Duodenal mucosa (tissue), 2 donors: Measurements from ENCODE around the gene LRIG1.

Experiments
- H3K27ac ChIP-seq: one replicate; pipeline ENCODE4 v1.7.0; 2013; ENCODE audit warnings: low read depth, low read length
- H3K27me3 ChIP-seq, 2 donors: one replicate each; pipeline ENCODE4 v1.7.0; 2013; ENCODE audit warnings: low read length in 2 of 2, control low read depth in 1 of 2; ENCODE audit not compliant: insufficient read depth in 2 of 2, control insufficient read depth in 1 of 2
- H3K36me3 ChIP-seq, 2 donors: one replicate each; pipeline ENCODE4 v1.7.0; 2013; ENCODE audit warnings: low read length in 2 of 2, control low read depth in 1 of 2; ENCODE audit not compliant: insufficient read depth in 2 of 2, control insufficient read depth in 1 of 2
- H3K4me1 ChIP-seq, 2 donors: one replicate each; pipeline ENCODE4 v1.7.0; 2013; ENCODE audit warnings: low read length in 2 of 2, control low read depth in 1 of 2; ENCODE audit not compliant: insufficient read depth in 2 of 2, control insufficient read depth in 1 of 2
- H3K4me3 ChIP-seq, 2 donors: one replicate each; pipeline ENCODE4 v1.7.0; 2013; ENCODE audit warnings: low read length in 2 of 2, low read depth in 1 of 2
- H3K9ac ChIP-seq, 2 donors: one replicate each; pipeline ENCODE4 v1.7.0; 2013; ENCODE audit warnings: low read length in 2 of 2, low read depth in 1 of 2
- H3K9me3 ChIP-seq, 2 donors: one replicate each; pipeline ENCODE4 v1.7.0; 2013; ENCODE audit warnings: low read length in 2 of 2, control low read depth in 1 of 2; ENCODE audit not compliant: control insufficient read depth in 1 of 2

Gene LRIG1

GRCh38 chr3:66507423-66508260 lies 6.8 kb upstream of the LRIG1 start:
- Histone ChIP-seq H3K27ac (no peak overlapping the region), H3K36me3 (no peaks in the 10 kb centered on the region), H3K9ac (no peak overlapping the region), H3K27me3 (no peaks in the 10 kb centered on the region), H3K4me1 (peaks cover 8 to 9% of the 10 kb centered on the region in 2 donors), H3K4me3 (no peak overlapping the region), H3K9me3 (no peaks in the 10 kb centered on the region)

DNA sequence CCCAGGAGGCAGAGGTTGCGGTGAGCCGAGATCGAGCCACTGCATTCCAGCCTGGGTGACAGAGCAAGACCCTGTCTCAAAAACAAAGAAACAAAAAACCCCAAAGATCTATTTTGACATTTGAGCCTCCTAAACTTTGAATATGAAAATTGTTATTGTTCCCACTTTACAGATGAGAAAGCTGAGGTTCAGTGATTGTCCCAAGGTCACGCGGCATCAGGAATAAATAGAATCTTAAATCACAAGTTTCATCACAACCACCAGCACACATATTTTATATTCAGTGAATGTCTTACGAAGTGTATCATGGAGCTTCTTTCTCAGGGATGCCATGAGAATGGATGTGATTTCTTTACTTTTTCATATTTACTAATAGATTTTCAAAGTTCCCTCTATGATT lies 5.3 kb upstream of the LRIG1 start:
- no peaks in the 10 kb centered on the region for H3K27me3 ChIP-seq
- no peaks in the 10 kb centered on the region for H3K9me3 ChIP-seq
- no peak overlapping the region for H3K4me3 ChIP-seq
- H3K36me3 ChIP-seq, result no peaks in the 10 kb centered on the region
- H3K27ac ChIP-seq, result no peak overlapping the region
- peaks cover 14% of the 10 kb centered on the region in 2 donors for H3K4me1 ChIP-seq
- H3K9ac ChIP-seq, result no peak overlapping the region

DNA sequence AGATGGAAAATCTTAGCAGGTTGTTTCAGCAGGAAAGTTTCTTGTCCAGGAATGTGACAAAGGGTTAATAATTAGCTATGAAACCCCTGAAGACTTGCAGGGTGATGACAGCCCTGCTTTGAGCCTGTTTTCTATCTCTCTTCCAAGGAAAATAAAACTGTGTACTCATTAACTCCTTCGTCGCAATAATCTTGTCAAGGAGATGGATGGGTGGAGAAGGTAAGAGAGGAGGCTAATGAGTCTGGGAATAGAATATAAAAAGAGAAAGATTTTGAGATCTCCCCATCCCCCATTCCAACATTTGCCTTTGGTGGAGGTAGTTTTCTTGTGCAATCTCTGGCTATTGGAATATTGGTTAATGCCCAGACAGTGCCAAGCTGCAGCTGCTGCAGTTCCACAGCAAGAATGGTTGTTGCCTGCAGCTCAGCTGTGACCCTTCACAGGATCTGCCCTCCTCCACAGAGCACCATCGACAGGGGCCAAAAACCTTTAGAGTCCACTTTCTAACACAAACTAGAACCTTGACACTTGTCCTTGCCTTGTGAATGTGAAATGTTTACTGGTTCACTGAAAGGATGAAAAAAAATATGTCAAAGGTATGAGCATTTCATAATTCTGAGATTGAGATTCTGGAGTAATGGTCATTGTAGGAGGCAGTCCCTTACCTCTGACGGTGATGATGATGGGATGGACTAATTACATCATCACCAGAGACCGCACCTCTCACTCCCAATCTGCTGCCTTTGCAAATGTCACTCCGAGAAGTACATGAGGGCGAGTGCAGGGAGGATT lies 4.2 kb upstream of the LRIG1 start:
- H3K9ac ChIP-seq, result no peak overlapping the region
- no peak overlapping the region for H3K4me3 ChIP-seq
- H3K36me3 ChIP-seq, result no peaks in the 10 kb centered on the region
- peaks cover 14% of the 10 kb centered on the region in 2 donors for H3K4me1 ChIP-seq
- H3K27me3 ChIP-seq, result no peaks in the 10 kb centered on the region
- no peak overlapping the region for H3K27ac ChIP-seq
- no peaks in the 10 kb centered on the region for H3K9me3 ChIP-seq

DNA sequence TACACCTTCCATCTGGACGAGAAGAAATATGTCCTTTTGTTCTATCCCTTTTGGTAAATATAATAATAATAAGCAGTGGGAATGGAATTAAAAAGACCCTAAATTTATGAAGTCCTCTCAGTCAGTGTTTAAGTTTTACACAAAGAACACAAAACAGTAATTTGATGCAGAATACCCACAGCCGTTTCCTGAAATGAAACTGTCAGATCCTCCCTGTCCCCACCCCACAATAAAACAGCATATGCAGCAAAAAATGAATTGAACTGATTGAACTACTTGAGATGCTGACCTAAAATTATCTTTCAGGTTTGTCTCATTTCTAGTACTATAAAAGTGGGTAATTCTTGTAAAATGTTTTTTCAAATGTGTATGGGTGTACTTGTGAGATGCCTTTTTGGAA lies 2.2 kb upstream of the LRIG1 start:
- Histone ChIP-seq H3K36me3 (no peaks in the 10 kb centered on the region), H3K27ac (no peak overlapping the region), H3K4me3 (no peak overlapping the region), H3K9me3 (no peaks in the 10 kb centered on the region), H3K4me1 (peaks cover 14% of the 10 kb centered on the region in 2 donors), H3K27me3 (no peaks in the 10 kb centered on the region), H3K9ac (no peak overlapping the region)

DNA sequence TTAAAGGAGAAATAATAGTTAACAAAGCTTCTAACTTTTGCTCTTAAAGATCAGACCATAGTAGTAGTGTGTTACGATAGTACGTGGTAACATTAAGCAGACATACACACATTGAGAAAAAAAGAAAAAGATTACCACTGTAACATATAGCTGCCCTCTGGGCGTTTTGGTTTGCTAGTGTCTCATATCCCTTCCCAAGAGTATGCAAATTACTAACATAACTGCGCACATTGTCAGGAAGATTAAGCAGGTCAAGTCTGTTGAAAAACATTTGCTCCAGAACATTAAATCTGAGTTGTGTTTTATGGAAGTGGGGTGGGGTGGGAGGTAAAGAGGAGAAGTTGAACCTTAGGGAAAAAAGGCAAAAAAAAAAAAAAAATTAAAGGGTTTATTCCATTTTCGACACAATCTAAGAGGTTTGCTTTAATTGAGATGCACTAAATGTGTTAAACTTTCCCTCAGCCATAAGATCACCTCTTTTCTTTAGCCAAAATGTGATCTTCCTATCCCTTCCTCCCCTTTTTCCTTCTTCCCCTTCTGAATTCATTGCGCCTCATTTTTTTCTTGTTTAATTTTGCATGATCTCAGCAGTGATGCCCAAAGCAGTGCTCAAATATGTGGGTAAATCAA lies 1.5 kb upstream of the LRIG1 start:
- Histone ChIP-seq H3K4me3 (no peak overlapping the region), H3K9me3 (no peaks in the 10 kb centered on the region), H3K36me3 (no peaks in the 10 kb centered on the region), H3K27ac (no peak overlapping the region), H3K4me1 (peaks cover 14 to 18% of the 10 kb centered on the region in 2 donors), H3K27me3 (no peaks in the 10 kb centered on the region), H3K9ac (no peak overlapping the region)

DNA sequence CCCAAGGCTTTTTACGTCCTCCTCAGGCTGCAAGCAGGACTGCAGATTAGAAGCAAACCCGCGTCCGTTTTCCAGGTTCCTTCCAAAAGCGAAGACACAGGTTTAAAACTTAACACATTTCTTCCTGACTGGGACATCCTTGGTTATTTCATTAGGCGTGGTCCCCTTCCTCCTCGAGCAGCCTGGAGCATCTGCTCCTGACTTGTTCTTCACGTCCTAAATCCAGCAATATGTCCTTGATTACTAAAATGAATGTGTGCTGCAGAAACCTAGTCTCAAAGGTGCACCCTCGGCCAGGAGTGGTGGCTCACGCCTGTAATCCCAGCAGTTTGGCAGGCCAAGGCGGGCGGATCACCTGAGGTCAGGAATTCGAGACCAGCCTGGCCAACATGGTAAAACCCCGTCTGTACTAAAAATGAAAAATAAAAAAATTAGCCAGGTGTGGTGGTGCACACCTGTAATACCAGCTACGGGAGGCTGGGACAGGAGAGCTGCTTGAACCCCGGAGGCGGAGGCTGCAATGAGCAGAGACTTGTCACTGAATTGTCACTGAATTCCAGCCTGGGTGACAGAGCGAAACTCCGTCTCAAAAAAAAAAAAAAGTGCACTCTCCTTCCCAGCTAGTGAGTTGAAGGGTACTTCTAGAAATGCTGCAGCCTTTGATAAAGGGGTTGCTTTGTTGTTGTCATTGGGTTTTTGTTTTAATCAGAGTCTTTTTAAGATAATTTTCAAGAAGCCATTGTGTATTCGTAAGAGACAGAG lies 842 bp upstream of the LRIG1 start:
- no peak overlapping the region for H3K27ac ChIP-seq
- H3K4me1 ChIP-seq, result peaks cover 21 to 24% of the 10 kb centered on the region in 2 donors
- no peaks in the 10 kb centered on the region for H3K36me3 ChIP-seq

GRCh38 chr3:66499881-66500575 lies 794 bp downstream of the LRIG1 start:
- no peaks in the 10 kb centered on the region for H3K9me3 ChIP-seq
- H3K27ac ChIP-seq, result peak overlapping the region; percentile 89
- H3K9ac ChIP-seq, result peak overlapping the region; percentile 72 to 87

More for the DNA sequence above, 842 bp upstream of the LRIG1 start:
- Histone ChIP-seq H3K9ac (peak overlapping the region; percentile 38 to 39), H3K9me3 (no peaks in the 10 kb centered on the region), H3K4me3 (peak overlapping the region; percentile 76 to 79), H3K27me3 (no peaks in the 10 kb centered on the region)

DNA sequence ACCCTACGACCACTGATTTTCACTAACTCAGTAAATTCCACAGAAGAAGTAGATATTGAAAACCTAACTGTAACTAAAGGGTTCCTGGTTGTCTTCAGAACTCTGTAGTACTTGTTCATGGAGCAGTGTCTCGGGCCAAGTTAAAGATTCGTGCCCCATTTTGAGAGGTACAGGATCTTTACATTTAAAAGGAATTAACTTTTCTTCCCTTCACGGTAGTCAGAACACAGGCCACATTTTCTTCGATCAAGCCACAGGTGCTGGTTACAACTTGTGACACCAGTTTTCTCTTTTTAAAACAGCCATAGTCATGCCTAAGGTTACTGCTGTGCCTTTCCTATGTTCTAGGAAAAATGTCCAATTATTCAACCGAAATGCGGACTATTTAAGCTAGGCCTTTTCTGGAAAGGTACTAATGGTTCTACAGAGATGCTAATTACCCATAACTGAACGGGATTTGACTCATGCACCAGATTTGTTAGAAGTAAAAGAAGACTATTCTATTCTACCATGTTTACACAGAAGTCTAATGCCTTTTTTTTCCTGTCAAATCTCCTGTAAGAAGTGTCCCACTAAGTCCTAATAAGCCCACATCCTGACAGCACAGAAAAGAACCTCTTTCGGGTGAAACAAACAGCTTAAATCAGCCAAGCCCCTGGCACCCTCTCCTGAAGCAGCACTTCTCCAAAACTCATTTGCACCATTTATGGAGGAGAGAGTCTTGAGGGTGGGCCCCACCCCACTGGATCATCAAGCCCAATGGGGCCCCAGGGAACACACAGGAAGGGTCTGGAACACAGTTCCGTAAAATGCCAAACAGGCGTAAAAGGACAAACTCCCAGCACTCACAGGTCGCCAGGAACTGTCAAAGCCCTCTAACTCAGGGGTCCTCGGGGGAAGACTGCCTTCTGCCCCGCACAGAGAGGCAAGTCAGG lies 1.9 kb downstream of the LRIG1 start:
- H3K9me3 ChIP-seq, result no peaks in the 10 kb centered on the region
- peaks cover 40 to 42% of the 10 kb centered on the region in 2 donors for H3K4me1 ChIP-seq
- H3K4me3 ChIP-seq, result peak overlapping the region; percentile 87 to 90
- no peaks in the 10 kb centered on the region for H3K36me3 ChIP-seq
- peak overlapping the region; percentile 73 to 78 for H3K9ac ChIP-seq
- no peak overlapping the region for H3K27ac ChIP-seq
- H3K27me3 ChIP-seq, result no peaks in the 10 kb centered on the region

More at GRCh38 chr3:66499881-66500575, 794 bp downstream of the LRIG1 start:
- Histone ChIP-seq H3K4me3 (peak overlapping the region; percentile 87 to 90), H3K36me3 (no peaks in the 10 kb centered on the region), H3K27me3 (no peaks in the 10 kb centered on the region), H3K4me1 (peaks cover 33 to 36% of the 10 kb centered on the region in 2 donors)
